DMS114 treated with DMSO at 0.1 percent for 48 hours (cell line): ENCODE measurements around the gene PDGFD.

Experiments
- DNase-seq: peaks from one replicate; lab custom pipeline; 2025; ENCODE audit not compliant: unreplicated experiment; lab: John Stamatoyannopoulos, UW

Gene PDGFD

DNA sequence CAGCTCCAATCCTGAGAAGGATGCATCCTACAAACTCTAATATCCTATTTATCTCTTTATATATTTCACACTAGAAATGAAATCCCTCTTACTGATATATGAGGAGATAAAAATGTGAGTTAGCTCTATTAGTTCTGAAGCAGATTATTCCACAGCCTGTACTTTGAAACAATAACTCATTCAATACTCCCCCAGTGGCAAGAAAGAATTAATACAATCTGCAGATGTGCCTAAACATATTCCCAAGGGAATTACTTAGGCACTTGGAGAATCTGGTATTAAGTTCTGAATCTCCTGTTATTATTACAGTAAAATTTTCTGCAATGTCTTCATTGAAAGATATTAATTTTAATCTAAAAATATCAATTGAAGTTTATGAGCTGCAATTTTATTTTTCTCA lies 68.2 kb downstream of the PDGFD start:
- DNase-seq: no peak

DNA sequence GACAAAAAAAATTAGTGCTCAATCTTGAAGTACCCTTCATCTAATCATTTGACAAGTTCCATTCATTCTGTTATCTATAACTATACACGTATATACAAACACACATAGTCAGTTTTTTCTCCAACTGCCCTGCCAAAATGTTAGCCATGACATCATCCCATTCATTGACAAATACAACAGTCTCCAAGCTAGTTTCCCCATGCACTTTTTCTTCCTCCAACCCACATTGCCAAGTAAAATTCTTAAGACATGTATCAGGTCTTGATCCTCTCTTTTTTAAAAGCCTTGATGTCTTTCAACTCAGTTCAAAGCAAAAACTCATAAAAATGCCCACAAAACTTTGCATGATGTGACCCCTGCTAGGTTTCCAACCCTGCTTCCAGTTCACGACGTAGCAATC lies 69.4 kb downstream of the PDGFD start:
- DNase-seq: no peak

GRCh38 chr11:104093426-104094280 lies 70.3 kb downstream of the PDGFD start:
- DNase-seq: no peak

DNA sequence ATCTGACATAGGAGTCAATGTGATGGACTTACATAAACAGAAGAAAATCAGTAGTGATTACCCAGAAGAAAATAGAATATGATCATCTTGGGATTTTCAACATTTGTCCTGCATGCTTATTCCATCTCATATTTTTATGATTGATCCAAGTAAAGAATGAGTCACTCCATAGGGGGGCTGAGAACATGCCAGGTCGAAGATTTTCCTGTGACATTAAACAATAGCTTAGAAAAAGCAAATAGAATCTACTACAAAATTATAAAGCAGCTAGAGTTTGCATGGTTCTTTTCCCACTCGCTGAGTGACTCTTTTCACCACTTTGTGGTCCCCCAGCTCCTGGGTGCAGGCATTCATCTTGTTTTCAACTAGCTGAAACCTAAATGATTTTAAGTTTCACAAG lies 71.2 kb downstream of the PDGFD start:
- no peak for DNase-seq

DNA sequence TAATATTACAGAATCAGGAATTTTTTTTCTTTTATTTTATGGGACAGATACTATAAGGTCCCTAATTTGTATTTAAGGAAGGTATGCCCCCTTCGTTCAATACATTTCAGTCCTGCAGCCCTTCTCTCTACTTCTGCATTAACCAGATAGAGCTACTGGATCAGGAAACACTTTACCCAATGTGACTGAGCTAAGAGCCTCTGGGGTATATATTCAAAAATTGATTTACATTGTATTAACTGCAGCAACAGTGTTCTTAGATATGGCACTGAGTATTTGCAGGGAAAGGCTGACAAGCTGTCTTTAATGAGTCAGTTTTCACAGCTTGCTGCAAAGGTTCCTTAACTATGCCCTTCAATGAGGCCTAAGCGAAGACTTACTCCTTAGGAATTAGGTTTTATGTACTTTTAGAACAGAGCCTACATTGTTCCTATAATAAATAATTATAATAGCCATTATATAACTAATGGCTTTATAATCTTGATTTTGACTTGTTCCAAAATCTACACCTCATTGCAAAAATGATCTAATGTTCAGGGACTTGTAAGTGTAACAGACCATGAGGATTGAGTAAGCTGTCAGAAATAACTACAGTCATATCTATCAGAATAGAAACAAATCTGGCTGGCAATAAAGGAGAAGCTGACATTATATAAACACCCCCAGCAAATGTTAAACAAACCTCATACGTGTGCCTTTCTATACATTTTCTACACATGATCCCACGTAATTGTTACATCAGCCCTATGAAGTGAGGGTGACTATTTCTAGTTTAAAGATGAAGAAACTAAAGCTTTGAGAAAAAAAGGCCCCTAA lies 72.5 kb downstream of the PDGFD start:
- no peak for DNase-seq

DNA sequence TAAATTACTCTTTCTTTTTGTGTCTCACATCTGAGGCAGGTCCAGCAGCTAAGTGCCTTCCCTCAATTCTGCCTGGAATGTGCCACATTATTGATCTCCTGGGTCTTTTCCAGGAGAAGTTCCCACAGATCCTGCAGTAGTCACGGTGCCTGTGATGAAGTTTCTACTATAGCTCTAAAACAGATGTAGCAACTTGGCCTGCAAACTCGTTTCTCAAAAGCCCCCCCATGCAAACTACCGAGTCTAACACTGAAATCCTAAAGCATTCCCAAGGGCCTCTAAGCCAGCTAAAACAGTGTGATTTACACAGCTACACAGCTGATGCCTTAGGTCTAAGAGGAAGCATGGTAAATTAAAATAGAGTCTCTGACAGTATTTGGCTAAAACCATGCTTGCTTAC lies 73.2 kb downstream of the PDGFD start:
- DNase-seq: no peak

DNA sequence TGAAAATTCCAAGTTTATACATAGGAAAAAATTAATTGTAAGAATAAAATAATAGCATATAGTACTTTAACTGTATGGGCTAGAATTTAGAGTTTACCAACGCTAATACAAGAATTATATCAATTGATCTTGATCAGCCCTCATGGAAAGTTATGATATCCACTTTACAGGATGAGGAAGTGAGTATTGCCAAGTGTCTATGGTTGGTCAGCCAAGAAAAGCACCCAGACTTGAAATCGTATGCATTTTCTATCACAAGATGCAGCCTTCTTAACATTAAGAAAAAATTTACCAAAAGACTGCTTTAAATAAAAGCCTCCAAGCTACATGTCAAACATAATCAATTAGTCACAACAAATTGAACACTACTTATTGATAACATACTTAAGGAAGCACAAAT lies 74.5 kb downstream of the PDGFD start:
- DNase-seq: no peak

- no peak for DNase-seq
These were observed 77.3 kb downstream of the PDGFD start for GRCh38 chr11:104086621-104087020.

DNA sequence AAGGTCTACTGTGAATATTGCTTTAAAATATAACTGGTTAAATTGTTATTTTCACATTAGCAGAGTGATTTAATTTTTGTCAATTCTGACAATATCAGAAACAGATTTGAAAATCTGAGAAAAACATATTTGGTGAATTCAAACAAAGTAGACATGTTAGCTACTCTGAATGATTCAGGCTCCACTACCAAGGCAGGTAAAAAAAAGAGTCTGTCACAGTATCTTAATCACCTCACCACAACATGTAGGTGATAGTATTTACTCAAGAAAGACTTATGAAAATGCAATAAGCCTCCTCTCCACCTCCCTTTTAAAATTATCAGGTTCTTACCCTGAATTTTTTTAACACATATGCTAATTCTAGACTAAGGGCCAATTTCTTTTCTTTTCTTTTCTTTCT lies 85.0 kb downstream of the PDGFD start:
- DNase-seq: no peak

DNA sequence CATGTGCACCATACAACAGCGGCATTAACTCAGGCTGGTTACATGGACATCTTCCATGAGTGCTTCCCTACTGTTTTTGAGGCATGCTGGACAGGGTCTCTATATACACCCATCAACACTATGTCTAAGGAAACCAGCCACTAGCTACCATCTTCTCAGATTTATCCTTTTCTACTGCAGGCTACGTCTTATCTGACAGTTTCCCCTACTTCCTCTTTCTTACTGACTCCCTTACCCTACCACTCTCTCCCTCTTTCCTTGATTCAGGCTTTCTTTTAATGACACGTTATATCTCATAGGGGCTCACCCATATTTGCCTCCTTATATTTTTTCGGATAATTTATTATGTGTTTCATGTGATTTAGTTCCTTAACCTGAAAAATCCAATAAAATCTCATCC lies 85.7 kb downstream of the PDGFD start:
- no peak for DNase-seq

DNA sequence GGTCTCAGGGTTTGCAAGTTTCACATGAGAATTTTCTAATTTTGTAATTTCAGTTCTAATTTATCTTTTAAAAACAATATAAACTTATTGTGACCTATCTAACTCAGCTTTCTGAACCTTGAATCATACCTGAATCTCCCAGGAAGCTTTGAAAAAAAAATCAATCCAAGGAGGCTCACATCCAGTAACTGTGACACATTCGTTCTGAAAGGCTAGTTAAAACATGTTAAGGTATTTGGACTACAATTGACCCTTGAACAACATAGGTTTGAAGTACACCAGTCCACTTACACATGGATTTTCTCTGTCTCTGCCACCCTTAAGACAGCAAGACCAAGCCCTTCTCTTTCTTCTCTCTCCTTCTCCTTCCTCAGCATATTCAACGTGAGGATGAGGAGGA lies 87.5 kb downstream of the PDGFD start:
- DNase-seq: no peak

DNA sequence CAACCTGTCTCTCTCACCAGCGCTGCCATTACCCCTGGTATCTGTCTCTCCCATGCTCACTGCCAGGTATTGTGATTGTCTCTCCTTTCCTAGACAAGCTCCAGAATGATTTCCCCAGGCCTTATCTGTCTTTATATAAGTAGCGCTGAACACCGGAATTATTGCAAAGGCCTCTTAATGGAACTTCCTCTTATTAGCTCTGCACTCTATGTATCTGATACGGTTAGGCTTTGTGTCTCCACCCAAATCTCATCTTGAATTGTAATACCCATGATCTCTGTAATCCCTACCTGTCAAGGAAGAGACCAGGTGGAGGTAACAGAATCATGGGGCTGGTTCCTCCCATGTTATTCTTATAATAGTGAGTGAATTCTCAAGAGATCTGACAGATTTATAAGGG lies 88.2 kb downstream of the PDGFD start:
- no peak for DNase-seq

GRCh38 chr11:104075091-104075490 lies 88.9 kb downstream of the PDGFD start:
- DNase-seq: no peak

- DNase-seq: no peak
These were observed 89.8 kb downstream of the PDGFD start for GRCh38 chr11:104073950-104074705.

GRCh38 chr11:104067534-104067933 lies 96.4 kb downstream of the PDGFD start:
- DNase-seq: no peak

DNA sequence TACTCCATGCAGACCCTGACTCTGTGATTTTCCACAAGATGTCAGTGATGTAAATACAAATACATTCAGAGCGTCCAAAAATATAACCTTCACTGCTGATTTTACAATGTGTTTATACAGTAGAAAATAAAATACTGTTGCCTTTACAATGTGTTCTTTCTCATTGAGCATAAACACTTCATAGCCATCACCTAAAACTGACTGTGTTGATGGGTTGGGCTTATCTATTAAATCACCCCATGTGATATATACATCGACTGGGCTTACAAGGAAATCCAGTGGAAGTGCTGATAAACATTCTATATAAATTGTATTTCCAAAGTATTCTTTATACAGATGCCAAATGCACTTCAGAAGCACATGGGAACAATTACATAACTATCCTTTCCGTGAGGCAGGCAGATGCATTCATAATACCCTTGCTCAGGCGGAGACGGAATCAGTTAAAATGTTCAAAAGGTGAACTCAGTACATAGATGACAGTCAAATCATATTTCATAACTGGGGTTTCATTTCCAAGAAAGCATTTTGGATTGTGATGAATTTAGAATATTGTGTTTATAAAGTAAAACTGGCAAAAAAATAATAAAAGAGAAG lies 99.8 kb downstream of the PDGFD start:
- no peak for DNase-seq

- no peak for DNase-seq
These were observed 102.0 kb downstream of the PDGFD start for GRCh38 chr11:104061853-104062521.

- no peak for DNase-seq
These were observed 103.1 kb downstream of the PDGFD start for GRCh38 chr11:104060820-104061219.

GRCh38 chr11:104060004-104060794 lies 103.7 kb downstream of the PDGFD start:
- no peak for DNase-seq

DNA sequence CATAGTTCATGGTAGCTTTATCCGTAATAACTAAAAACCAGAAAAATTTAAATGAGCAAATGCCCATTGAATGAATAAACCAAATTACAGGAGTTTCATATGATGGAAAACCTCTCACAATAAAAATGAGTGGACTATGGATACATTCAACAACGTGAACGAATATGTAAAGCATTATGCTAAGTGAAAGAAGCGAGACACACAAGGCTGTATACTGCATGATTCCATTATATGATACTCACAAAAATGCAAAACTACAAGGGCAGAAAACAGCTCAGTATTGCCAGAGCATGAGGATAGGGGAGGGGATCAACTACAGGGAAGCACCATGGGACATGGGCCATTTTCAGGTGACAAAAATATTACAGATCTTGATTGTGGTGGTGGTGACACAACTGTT lies 105.3 kb downstream of the PDGFD start:
- DNase-seq: no peak
